Prostate gland (tissue), 2 donors: ENCODE measurements around the gene GOLGA6L7.

Experiments
- POLR2A ChIP-seq: fragments of 450-650 bp; IDR thresholded peaks from one replicate; pipeline ENCODE4 v1.6.1; 2016; ENCODE audit warnings: antibody characterized with exemption, mild to moderate bottlenecking
- POLR2AphosphoS5 ChIP-seq: sonication (generic); formaldehyde crosslinking; IDR thresholded peaks from one replicate; pipeline ENCODE4 v1.6.1; 2017; ENCODE audit warnings: antibody characterized with exemption
- TF ChIP-seq, protein P1 (sequence below), 4 experiments: fragments of 200-600 bp in 2 of 4; fragments of 450-650 bp in 2 of 4; sonication (generic) in 2 of 4; IDR thresholded peaks; 1 replicate in 3 of 4; 2 replicates in 1 of 4; pipeline ENCODE4 v1.5.1; 2016 to 2019; ENCODE audit warnings: antibody characterized with exemption in 4 of 4, mild to moderate bottlenecking in 2 of 4, moderate library complexity in 2 of 4

- TF ChIP-seq, protein P1, sequence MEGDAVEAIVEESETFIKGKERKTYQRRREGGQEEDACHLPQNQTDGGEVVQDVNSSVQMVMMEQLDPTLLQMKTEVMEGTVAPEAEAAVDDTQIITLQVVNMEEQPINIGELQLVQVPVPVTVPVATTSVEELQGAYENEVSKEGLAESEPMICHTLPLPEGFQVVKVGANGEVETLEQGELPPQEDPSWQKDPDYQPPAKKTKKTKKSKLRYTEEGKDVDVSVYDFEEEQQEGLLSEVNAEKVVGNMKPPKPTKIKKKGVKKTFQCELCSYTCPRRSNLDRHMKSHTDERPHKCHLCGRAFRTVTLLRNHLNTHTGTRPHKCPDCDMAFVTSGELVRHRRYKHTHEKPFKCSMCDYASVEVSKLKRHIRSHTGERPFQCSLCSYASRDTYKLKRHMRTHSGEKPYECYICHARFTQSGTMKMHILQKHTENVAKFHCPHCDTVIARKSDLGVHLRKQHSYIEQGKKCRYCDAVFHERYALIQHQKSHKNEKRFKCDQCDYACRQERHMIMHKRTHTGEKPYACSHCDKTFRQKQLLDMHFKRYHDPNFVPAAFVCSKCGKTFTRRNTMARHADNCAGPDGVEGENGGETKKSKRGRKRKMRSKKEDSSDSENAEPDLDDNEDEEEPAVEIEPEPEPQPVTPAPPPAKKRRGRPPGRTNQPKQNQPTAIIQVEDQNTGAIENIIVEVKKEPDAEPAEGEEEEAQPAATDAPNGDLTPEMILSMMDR (IDR thresholded peaks at IDR 0.05), result no peak
- no peak for TF ChIP-seq POLR2AphosphoS5
- TF ChIP-seq POLR2A, result no peak
Measured at GRCh38 chr15:28873006-28873405, 24.6 kb upstream of the GOLGA6L7 start.
